B cell (primary cell): Measurements from ENCODE around the gene EPHB1. TPM values are rescaled to one million over a fixed set of nuclear protein-coding genes. Genes with fewer than 3 reads are reported as not detected.

Source experiments
- ATAC-seq: fragments of 200-7000 bp; cut with Tn5 transposase; one replicate; pipeline ENCODE4 v1.10.0; 2021; ENCODE audit warnings: low read depth, mild to moderate bottlenecking, moderate number of reproducible peaks, moderate library complexity
- CTCF ChIA-PET: fragments of 350-600 bp; sonication (Branson Sonifier 250); formaldehyde crosslinking; loops from one replicate; lab custom pipeline; 2021; ENCODE audit warnings: antibody characterized with exemption, inconsistent platforms; lab: Charles Lee
- POLR2A ChIA-PET: fragments of 350-600 bp; sonication (Branson Sonifier 250); formaldehyde crosslinking; loops from one replicate; lab custom pipeline; 2021; ENCODE audit warnings: antibody characterized with exemption; lab: Charles Lee
- DNase-seq: peaks from one replicate; pipeline ENCODE4 v3.0.0; 2013
- H2AFZ ChIP-seq: 2 replicates; pipeline ENCODE4 v1.6.1; 2012; ENCODE audit warnings: mild to moderate bottlenecking, low read depth, low read length; ENCODE audit not compliant: insufficient read depth, poor library complexity, severe bottlenecking
- H3K27ac ChIP-seq, 2 donors: 1 replicate in 1 of 2; 2 replicates in 1 of 2; pipeline ENCODE4 v1.5.1; 2012 to 2013; ENCODE audit warnings: low read length in 2 of 2, mild to moderate bottlenecking in 2 of 2, moderate library complexity in 1 of 2
- H3K27me3 ChIP-seq, 4 experiments: fragments of 200-600 bp in 1 of 4; sonication (generic) in 1 of 4; replicated peaks in 1 of 4; 1 replicate in 2 of 4; 2 replicates in 2 of 4; pipeline versions ENCODE4 v1.6.1 to v1.7.0; 2013 to 2016; ENCODE audit warnings: low read length in 3 of 4, mild to moderate bottlenecking in 2 of 4, mixed read lengths in 1 of 4, moderate library complexity in 1 of 4; ENCODE audit not compliant: insufficient read depth in 4 of 4, control insufficient read depth in 3 of 4; ENCODE audit errors: control extremely low read depth in 1 of 4
- H3K36me3 ChIP-seq, 2 experiments: replicated peaks in 1 of 2; 1 replicate in 1 of 2; 2 replicates in 1 of 2; pipeline versions ENCODE4 v1.6.1 to v1.7.1; 2013; ENCODE audit warnings: low read length in 1 of 2; ENCODE audit not compliant: insufficient read depth in 2 of 2, control insufficient read depth in 1 of 2; ENCODE audit errors: control extremely low read depth in 1 of 2, extremely low read depth in 1 of 2
- H3K4me1 ChIP-seq, 2 donors: fragments of 200-600 bp in 1 of 2; sonication (generic) in 1 of 2; 1 replicate in 1 of 2; 2 replicates in 1 of 2; pipeline versions ENCODE4 v1.5.1 to v1.6.1; 2013 to 2017; ENCODE audit warnings: low read length in 2 of 2; ENCODE audit not compliant: control insufficient read depth in 2 of 2, insufficient read depth in 2 of 2
- H3K4me2 ChIP-seq: replicated peaks from 2 replicates; pipeline ENCODE3; 2012; ENCODE audit warnings: mild to moderate bottlenecking, low read depth, low read length; ENCODE audit not compliant: poor library complexity, severe bottlenecking
- H3K4me3 ChIP-seq, 5 experiments: fragments of 200-600 bp in 1 of 5; sonication (generic) in 1 of 5; 1 replicate in 3 of 5; 2 replicates in 2 of 5; pipeline versions ENCODE4 v1.5.1 to v1.7.0; 2011 to 2016; ENCODE audit warnings: low read length in 4 of 5, mild to moderate bottlenecking in 4 of 5, low read depth in 2 of 5, control low read depth in 1 of 5, moderate library complexity in 1 of 5; ENCODE audit not compliant: insufficient read depth in 1 of 5; ENCODE audit errors: control extremely low read depth in 1 of 5, extremely low read depth in 1 of 5
- H3K79me2 ChIP-seq: fragments of 200-600 bp; sonication (generic); one replicate; pipeline ENCODE4 v1.6.0; 2016; ENCODE audit warnings: low read length; ENCODE audit not compliant: control insufficient read depth, insufficient read depth
- H3K9ac ChIP-seq: fragments of 200-600 bp; sonication (generic); 2 replicates; pipeline ENCODE4 v1.6.1; 2017; ENCODE audit warnings: mild to moderate bottlenecking, low read length, moderate library complexity
- H3K9me3 ChIP-seq, 3 donors: one replicate each; pipeline versions ENCODE4 v1.6.1 to v1.7.1; 2013; ENCODE audit warnings: low read length in 2 of 3; ENCODE audit not compliant: control insufficient read depth in 2 of 3, insufficient read depth in 1 of 3; ENCODE audit errors: control extremely low read depth in 1 of 3
- H4K20me1 ChIP-seq: 2 replicates; pipeline ENCODE4 v1.6.0; 2012; ENCODE audit warnings: mild to moderate bottlenecking, low read length; ENCODE audit not compliant: insufficient read depth, control insufficient read depth, poor library complexity, severe bottlenecking
- H3K27ac Mint-ChIP-seq: one replicate; pipeline ENCODE4 v1.8.0; 2021; ENCODE audit warnings: mixed read lengths
- H3K27me3 Mint-ChIP-seq: one replicate; pipeline ENCODE4 v1.8.0; 2021; ENCODE audit warnings: mixed read lengths
- H3K4me1 Mint-ChIP-seq: one replicate; pipeline ENCODE4 v1.8.0; 2021; ENCODE audit warnings: mixed read lengths
- H3K4me3 Mint-ChIP-seq: one replicate; pipeline ENCODE4 v1.8.0; 2021; ENCODE audit warnings: mixed read lengths
- H3K9me3 Mint-ChIP-seq: one replicate; pipeline ENCODE4 v1.8.0; 2022; ENCODE audit warnings: mixed read lengths; ENCODE audit not compliant: insufficient read depth
- EZH2 ChIP-seq: IDR thresholded peaks from 2 replicates; pipeline ENCODE4 v1.6.1; 2012; ENCODE audit warnings: borderline replicate concordance, low read depth, mild to moderate bottlenecking, moderate library complexity, low read length; ENCODE audit not compliant: insufficient read depth, poor library complexity, severe bottlenecking
- WGBS: methylation state at CpG from one replicate; pipeline ENCODE4 v1.1.5; 2013; ENCODE audit warnings: missing lambda C conversion rate; ENCODE audit not compliant: insufficient coverage; 5-methylcytosine and 5-hydroxymethylcytosine counted together
- intact Hi-C: fragments of 100-400 bp; cut with micrococcal nuclease; formaldehyde crosslinking; loops from one replicate; pipeline ENCODE4 v1.10.0; 2022
- polyA plus RNA-seq: library from polyadenylated mRNA; depleted of rRNA; stranded (reverse); fragments of >200 nt; gene quantifications from 2 replicates; pipeline ENCODE4 v1.2.3, GENCODE V29; 2012
- total RNA-seq, 2 donors: library from RNA; stranded (reverse); fragments of 120-200 nt in 1 of 2; gene quantifications; 1 replicate in 1 of 2; 2 replicates in 1 of 2; pipeline versions ENCODE4 v1.2.3 to v1.2.4, GENCODE V29; 2013 to 2022
- TF ChIP-seq, protein P1 (sequence below): fragments of 200-600 bp; IDR thresholded peaks from one replicate; pipeline ENCODE4 v1.8.0; 2022; ENCODE audit warnings: antibody characterized with exemption, mild to moderate bottlenecking

EPHB1 gene
- total and polyA plus RNA-seq, 2 donors (not counting 1 experiment from before 2014, with no cell fraction given) = 0.01 TPM; not detected in 1

DNA sequence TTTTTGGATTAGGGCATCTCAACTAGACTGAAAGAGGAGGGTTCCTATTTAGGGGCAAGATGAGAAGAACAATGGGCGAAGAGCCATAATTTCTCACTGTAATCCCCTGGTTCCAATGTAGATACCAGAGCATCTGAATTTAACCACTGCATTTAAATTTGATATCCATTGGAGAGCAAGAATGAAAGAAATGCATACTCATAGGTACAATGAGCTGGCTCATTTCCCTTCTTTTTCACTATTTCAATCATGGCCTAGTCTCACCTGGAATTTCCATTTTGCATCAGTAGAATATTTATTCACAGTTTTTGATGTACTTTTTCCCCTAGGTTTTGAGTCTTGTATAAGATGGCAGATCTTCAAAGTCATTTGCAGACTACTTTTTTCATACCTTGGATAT, 13.8 kb downstream of the EPHB1 start:
- H3K9me3 ChIP-seq = no peaks in the 10 kb centered on the region
- no peak overlapping the region for H3K27ac Mint-ChIP-seq
- no peaks in the 10 kb centered on the region for H3K79me2 ChIP-seq
- no peak overlapping the region for H3K4me2 ChIP-seq
- no peak for TF ChIP-seq EZH2
- TF ChIP-seq, protein P1, sequence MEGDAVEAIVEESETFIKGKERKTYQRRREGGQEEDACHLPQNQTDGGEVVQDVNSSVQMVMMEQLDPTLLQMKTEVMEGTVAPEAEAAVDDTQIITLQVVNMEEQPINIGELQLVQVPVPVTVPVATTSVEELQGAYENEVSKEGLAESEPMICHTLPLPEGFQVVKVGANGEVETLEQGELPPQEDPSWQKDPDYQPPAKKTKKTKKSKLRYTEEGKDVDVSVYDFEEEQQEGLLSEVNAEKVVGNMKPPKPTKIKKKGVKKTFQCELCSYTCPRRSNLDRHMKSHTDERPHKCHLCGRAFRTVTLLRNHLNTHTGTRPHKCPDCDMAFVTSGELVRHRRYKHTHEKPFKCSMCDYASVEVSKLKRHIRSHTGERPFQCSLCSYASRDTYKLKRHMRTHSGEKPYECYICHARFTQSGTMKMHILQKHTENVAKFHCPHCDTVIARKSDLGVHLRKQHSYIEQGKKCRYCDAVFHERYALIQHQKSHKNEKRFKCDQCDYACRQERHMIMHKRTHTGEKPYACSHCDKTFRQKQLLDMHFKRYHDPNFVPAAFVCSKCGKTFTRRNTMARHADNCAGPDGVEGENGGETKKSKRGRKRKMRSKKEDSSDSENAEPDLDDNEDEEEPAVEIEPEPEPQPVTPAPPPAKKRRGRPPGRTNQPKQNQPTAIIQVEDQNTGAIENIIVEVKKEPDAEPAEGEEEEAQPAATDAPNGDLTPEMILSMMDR = no peak
- H4K20me1 ChIP-seq = no peaks in the 10 kb centered on the region
- no peak overlapping the region for H2AFZ ChIP-seq
- no CpG with 5 or more reads among the region's 1 CpG for WGBS
- CTCF ChIA-PET = no interaction called here
- no peaks in the 10 kb centered on the region for H3K36me3 ChIP-seq
- H3K4me1 ChIP-seq = no peaks in the 10 kb centered on the region
- peaks cover 0 to 3% (median 0%) of the 10 kb centered on the region in 4 experiments for H3K27me3 ChIP-seq
- POLR2A ChIA-PET = no interaction called here
- no peak overlapping the region for H3K4me3 ChIP-seq
- H3K4me3 Mint-ChIP-seq = no peak overlapping the region
- H3K27me3 Mint-ChIP-seq = peaks cover 14% of the 10 kb centered on the region
- intact Hi-C loops = no loop called here
- no peak overlapping the region for H3K9ac ChIP-seq
- H3K27ac ChIP-seq = no peak overlapping the region
- no peak for DNase-seq
- no peak for ATAC-seq
- H3K9me3 Mint-ChIP-seq = no peaks in the 10 kb centered on the region
- peaks cover 2% of the 10 kb centered on the region for H3K4me1 Mint-ChIP-seq

DNA sequence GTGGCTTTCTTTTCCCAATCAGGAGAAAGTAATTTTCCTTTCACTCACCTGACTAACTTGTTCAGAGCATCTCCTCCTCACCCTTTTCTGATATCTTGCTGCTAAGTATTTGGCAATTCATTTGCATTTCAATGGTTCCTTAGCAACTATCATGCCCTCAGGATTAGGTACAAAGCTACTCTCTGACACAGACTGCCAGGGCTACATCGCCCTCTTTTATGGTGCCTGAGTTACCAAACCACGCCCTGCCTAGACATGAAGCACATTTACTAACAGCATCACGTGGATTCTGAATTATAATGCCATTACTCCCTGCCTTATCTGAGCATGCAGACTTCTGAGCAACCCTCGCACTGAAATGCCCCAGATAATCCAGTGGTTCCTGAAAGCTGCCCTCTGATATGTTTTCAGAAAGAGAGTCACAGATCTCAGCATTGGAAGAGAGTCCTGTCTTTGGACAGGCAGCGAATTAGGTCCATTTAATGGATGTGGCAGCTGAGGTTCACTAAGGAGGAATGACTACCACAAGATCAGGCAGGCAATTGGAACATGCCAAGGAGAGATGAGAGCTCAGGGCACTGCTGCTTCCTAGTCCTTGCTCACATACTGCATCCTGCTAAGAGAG, 14.5 kb downstream of the EPHB1 start:
- Histone ChIP-seq H3K9ac (no peak overlapping the region), H3K4me1 (no peaks in the 10 kb centered on the region), H2AFZ (no peak overlapping the region), H3K27ac (no peak overlapping the region), H3K4me3 (no peak overlapping the region), H3K4me2 (no peak overlapping the region), H3K27me3 (peaks cover 0 to 1% (median 0%) of the 10 kb centered on the region in 4 experiments), H3K79me2 (no peaks in the 10 kb centered on the region), H3K9me3 (no peaks in the 10 kb centered on the region), H4K20me1 (no peaks in the 10 kb centered on the region), H3K36me3 (no peaks in the 10 kb centered on the region)
- H3K27ac Mint-ChIP-seq = no peak overlapping the region
- TF ChIP-seq, protein P1 = no peak
- no peak for TF ChIP-seq EZH2
- intact Hi-C loops = no loop called here
- ChIA-PET CTCF (no interaction called here), POLR2A (interaction anchor here (0.7 kb wide), 1 partner anchor 84 kb away, joined by 4 read pairs; no protein-coding TSS in a partner anchor)
- H3K9me3 Mint-ChIP-seq = no peaks in the 10 kb centered on the region
- peaks cover 9% of the 10 kb centered on the region for H3K27me3 Mint-ChIP-seq
- H3K4me3 Mint-ChIP-seq = no peak overlapping the region
- H3K4me1 Mint-ChIP-seq = peaks cover 2% of the 10 kb centered on the region
- ATAC-seq = no peak
- 88% methylated on average over 4 of the region's 5 CpGs for WGBS
- DNase-seq = no peak
